Jurkat, Clone E6-1 (cell line): Measurements from ENCODE around the gene ARHGAP28.

ENCODE experiments used
- DNase-seq: peaks from one replicate; pipeline ENCODE4 v3.0.0-alpha.2; 2011; ENCODE audit warnings: low read depth, low spot score
- H3K4me3 ChIP-seq: 2 replicates; pipeline ENCODE4 v1.5.1; 2011; ENCODE audit warnings: mild to moderate bottlenecking, low read length, control low read depth, moderate library complexity

Gene ARHGAP28

GRCh38 chr18:6942742-6943141 lies 213.2 kb downstream of the ARHGAP28 start:
- no peak overlapping the region for H3K4me3 ChIP-seq
- DNase-seq, result no peak

GRCh38 chr18:6943143-6943542 lies 213.6 kb downstream of the ARHGAP28 start:
- H3K4me3 ChIP-seq, result no peak overlapping the region
- no peak for DNase-seq

DNA sequence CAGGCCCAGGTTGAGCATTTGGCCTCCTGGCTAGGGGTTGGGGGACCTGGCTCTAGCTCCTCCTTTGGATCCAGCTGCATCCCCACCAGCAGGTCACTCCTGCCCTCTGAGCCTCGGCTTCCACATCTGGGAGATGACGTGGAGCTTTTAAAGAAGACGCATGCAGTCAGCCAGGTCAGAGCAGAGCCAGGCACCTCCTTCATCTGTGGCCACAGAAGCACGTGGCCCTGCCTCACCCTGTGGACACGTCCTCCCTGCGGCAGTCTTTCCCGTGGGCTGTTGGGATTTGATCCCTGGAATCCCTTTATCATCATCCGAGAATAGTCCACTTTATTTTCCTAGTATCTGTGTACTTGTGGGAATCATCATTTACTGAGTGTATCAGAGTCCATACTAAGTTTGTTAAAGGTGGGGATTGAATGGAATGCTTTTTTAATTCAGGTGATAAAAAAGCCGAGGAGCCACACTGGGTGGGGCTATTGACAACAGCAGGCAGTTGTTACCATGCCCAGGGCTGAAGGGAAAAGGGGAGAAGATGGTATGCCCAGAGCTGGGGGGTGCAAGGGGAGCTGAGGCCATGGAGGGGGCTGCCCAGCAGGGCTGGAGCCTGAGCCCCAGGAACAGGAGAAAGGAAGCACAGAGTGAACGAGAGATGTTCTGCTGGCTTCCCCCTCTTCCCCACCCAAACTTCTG lies 218.0 kb downstream of the ARHGAP28 start:
- H3K4me3 ChIP-seq, result no peak overlapping the region
- no peak for DNase-seq

DNA sequence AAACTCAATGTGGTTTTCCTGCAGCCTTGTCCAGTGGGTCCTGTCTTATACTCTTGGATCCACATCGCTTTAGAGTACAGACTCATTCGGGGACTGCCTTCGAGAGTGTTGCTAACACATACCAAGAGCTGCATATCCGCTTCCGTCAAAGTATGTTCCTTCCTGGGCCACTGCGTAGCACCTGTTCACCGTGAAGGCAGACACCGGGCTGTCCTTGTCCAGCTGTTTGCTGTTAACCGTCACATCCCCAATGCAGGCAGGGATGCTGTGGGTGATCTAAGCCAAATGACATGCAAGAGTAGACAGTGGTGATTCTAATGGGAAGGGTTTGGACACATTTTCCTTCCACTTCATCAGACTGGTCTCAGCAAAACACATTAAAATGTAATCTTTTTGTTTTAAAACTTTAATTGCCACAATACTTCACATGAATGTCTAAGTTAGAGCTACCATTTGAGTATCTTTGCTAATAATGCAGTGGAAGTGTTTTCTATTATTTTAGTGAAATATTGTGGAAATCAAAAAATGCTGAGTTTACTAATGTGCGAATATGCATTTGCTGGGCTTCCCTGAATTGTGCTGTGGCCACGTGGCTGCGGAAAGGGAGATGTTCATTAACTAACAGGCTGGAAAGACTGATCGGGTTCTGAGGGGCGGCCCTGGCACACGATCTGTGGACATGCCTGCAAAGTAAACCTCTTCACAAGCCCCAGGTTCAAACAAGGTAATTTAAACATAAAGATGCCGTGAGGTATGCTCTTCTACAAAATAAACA lies 219.0 kb downstream of the ARHGAP28 start:
- no peak overlapping the region for H3K4me3 ChIP-seq
- DNase-seq, result no peak

- DNase-seq, result no peak
- H3K4me3 ChIP-seq, result no peak overlapping the region
These were observed 220.5 kb downstream of the ARHGAP28 start for GRCh38 chr18:6949800-6950586.

DNA sequence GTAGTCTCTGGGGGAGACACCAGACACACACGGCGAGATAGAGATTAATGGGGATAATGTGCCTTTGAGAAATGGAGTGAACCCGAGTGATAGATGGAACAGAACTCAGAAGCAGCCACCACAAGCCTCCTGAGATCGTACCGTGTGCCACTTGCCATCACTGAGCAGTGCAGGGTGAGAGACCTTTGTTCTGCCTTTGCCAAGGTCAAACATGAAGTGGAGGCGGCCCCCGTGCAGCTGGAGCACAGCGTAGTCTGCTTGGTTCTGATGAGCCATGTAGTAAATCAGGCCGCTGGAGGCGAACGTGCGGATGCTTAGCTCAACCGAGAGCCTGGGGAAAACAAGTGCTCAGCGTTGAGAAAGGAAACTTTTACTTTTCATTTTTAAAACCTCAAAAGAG lies 221.1 kb downstream of the ARHGAP28 start:
- no peak overlapping the region for H3K4me3 ChIP-seq
- no peak for DNase-seq

DNA sequence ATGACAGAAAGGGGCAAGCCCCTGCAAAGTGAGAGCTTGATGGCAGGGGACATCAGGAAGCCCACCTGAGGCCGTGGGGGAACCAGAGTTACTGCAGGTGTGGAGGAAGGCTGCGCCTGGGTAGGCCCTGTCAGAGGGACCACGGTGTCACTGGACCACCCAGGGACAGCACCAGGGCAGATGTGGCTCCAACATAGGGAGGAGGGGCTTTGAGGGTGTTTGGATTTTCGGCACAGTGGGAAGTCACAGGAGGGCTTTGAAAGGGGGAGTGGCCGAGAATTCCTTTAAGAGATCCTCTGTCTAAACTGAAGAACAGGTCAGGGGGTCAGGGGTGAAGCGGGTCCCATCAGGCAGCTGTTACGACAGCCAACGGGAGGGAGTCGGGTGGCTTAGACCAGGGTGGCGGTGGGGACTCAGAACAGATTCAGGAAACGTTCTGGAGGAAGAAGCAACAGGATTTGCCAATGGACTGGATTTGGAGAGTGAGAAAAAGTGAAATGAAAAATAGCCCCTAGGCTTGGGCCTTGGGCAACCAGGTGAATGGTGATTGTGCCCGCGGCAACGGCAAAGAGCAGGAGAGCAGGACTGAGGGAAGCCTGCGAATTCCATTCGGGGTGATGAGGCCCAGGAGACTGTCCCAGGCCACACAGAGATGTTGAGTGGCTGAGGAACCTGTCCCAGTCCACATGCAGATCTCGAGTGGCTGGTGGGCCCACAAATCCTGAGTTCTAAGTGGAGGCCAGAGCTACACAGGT lies 222.0 kb downstream of the ARHGAP28 start:
- DNase-seq, result no peak
- H3K4me3 ChIP-seq, result no peak overlapping the region

GRCh38 chr18:6954501-6954900 lies 225.0 kb downstream of the ARHGAP28 start:
- DNase-seq, result no peak
- no peak overlapping the region for H3K4me3 ChIP-seq

GRCh38 chr18:6955304-6955703 lies 225.8 kb downstream of the ARHGAP28 start:
- H3K4me3 ChIP-seq, result no peak overlapping the region
- no peak for DNase-seq

GRCh38 chr18:6956495-6956894 lies 227.0 kb downstream of the ARHGAP28 start:
- no peak overlapping the region for H3K4me3 ChIP-seq
- DNase-seq, result no peak

- no peak for DNase-seq
- H3K4me3 ChIP-seq, result no peak overlapping the region
These were observed 227.5 kb downstream of the ARHGAP28 start for GRCh38 chr18:6956999-6957398.

- no peak for DNase-seq
These were observed 229.6 kb downstream of the ARHGAP28 start for GRCh38 chr18:6959110-6959509.

GRCh38 chr18:6960124-6960523 lies 230.6 kb downstream of the ARHGAP28 start:
- no peak for DNase-seq

More at GRCh38 chr18:6959110-6959509, 229.6 kb downstream of the ARHGAP28 start:
- no peak overlapping the region for H3K4me3 ChIP-seq

GRCh38 chr18:6960656-6961055 lies 231.1 kb downstream of the ARHGAP28 start:
- no peak overlapping the region for H3K4me3 ChIP-seq
- DNase-seq, result no peak

More at GRCh38 chr18:6960124-6960523, 230.6 kb downstream of the ARHGAP28 start:
- H3K4me3 ChIP-seq, result no peak overlapping the region

DNA sequence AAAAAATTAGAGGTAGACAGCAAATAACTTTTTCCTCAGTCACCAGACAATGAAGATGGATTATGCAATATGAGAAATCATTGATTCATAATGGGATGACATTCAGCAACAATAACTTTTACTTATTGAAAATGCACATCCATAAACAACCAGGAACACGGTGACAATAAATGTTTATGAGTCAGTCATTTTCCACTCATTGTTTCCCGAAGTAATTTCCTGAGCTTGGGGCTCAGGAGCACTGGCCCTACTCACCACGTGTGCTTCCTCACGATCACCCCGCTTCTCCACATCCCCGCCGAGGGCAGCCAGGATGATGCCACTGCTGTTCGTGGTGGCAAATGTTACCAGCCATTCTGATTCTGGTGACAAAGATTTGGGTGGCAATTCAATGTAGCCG lies 231.8 kb downstream of the ARHGAP28 start:
- no peak for DNase-seq
- H3K4me3 ChIP-seq, result no peak overlapping the region

GRCh38 chr18:6962571-6963451 lies 233.3 kb downstream of the ARHGAP28 start:
- no peak overlapping the region for H3K4me3 ChIP-seq
- no peak for DNase-seq

- no peak overlapping the region for H3K4me3 ChIP-seq
- DNase-seq, result no peak
These were observed 234.1 kb downstream of the ARHGAP28 start for GRCh38 chr18:6963452-6964097.
